HepG2 (cell line): ENCODE results near the gene IGLL1.

Experiments used
- ERF ChIP-seq: IDR thresholded peaks from 2 replicates; pipeline ENCODE4 v1.6.1; 2018; ENCODE audit warnings: missing biosample characterization, missing genetic modification reagents
- TBL1XR1 ChIP-seq: fragments of 150-350 bp; IDR thresholded peaks from 2 replicates; pipeline ENCODE4 v1.6.1; 2014; ENCODE audit warnings: borderline replicate concordance, low read length; ENCODE audit not compliant: partially characterized antibody

- TF ChIP-seq TBL1XR1 (no peak), ERF (CRISPR knock-in tag) (no peak)
Measured at GRCh38 chr22:23527971-23528740, 51.9 kb downstream of the IGLL1 start.
